Fibroblast of lung (primary cell): ENCODE data around the gene PDXDC1.
"Not testable (repeated sequence)": the region's sequence is repeated elsewhere in the genome, so short reads cannot be mapped to it uniquely, and the experiment has no call there.

Experiments used
- EZH2 ChIP-seq: IDR thresholded peaks from 2 replicates; pipeline ENCODE4 v1.5.1; 2012; ENCODE audit warnings: low read length, control low read depth, mild to moderate bottlenecking; ENCODE audit errors: missing control alignments
- TF ChIP-seq, protein P1 (sequence below), 2 donors: IDR thresholded peaks in 1 of 2; conservative IDR thresholded peaks in 1 of 2; 1 replicate in 1 of 2; 2 replicates in 1 of 2; pipeline ENCODE4 v1.5.1; 2011 to 2012; ENCODE audit warnings: low read length in 2 of 2, control low read depth in 1 of 2, inconsistent platforms in 1 of 2, low read depth in 1 of 2, mild to moderate bottlenecking in 1 of 2

- TF ChIP-seq EZH2 = not testable (repeated sequence)
- TF ChIP-seq, protein P1, sequence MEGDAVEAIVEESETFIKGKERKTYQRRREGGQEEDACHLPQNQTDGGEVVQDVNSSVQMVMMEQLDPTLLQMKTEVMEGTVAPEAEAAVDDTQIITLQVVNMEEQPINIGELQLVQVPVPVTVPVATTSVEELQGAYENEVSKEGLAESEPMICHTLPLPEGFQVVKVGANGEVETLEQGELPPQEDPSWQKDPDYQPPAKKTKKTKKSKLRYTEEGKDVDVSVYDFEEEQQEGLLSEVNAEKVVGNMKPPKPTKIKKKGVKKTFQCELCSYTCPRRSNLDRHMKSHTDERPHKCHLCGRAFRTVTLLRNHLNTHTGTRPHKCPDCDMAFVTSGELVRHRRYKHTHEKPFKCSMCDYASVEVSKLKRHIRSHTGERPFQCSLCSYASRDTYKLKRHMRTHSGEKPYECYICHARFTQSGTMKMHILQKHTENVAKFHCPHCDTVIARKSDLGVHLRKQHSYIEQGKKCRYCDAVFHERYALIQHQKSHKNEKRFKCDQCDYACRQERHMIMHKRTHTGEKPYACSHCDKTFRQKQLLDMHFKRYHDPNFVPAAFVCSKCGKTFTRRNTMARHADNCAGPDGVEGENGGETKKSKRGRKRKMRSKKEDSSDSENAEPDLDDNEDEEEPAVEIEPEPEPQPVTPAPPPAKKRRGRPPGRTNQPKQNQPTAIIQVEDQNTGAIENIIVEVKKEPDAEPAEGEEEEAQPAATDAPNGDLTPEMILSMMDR (conservative IDR thresholded peaks at IDR 0.05 in 1 of 2, IDR thresholded peaks at IDR 0.05 in 1 of 2; ENCODE audit: low read depth in 1 of 2, low read length in 2 of 2) = not testable (repeated sequence)
Measured at GRCh38 chr16:14988661-14989191, 13.9 kb downstream of the PDXDC1 start.
